ENCODE results near the gene CXCL10.

CXCL10 gene

DNA sequence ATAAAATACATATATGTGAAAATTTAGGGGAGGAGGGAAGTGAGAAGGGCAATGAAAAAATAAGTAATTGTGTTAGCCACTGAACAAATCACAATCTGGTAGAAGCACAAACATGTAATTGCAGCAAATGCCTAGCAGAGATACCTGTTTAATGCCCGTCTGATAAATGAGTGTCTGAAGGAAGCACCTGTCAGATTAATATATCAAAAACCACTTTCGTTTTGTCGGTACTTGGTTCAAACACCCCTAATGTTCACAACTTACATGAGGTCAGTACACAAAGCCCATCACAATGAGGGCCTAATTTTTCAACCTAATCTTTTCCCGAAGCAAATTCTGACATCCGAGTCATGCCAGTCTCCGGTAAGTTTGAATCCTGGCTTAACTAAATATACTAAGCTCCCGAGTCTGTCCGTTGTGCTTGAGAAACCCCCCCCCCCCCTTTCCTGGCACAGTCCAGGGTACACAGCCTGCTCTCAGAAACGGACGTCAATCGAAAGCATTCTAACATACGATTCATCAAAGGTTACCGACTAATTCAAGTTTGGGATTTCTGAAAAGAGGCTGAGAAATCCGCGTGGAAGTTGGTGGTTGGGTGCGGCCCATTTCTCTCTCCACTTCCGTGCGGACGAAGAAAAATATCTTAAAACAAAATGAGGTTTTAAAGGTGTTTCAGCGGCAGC is 33.3 kb downstream of the CXCL10 start:
- DNase-seq, result no peak

DNA sequence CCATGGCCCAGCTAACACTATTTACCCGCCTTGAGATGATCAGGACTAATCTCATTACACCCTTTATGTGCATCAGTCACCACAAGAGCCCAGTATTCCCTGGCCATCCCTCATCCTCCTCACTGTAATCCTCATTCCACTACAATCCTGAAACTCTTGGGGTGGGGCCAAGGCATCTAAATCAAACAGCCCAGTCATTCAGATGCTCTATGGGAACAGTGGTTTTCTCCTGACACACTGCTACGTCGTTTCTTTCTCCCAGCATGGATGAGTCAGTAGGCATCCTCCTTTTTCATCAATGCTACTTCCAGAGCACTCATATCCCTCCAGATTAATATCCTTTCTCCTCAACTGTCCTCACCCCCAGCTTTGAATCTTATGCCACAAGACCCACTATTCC is 38.2 kb downstream of the CXCL10 start:
- no peak for DNase-seq

DNA sequence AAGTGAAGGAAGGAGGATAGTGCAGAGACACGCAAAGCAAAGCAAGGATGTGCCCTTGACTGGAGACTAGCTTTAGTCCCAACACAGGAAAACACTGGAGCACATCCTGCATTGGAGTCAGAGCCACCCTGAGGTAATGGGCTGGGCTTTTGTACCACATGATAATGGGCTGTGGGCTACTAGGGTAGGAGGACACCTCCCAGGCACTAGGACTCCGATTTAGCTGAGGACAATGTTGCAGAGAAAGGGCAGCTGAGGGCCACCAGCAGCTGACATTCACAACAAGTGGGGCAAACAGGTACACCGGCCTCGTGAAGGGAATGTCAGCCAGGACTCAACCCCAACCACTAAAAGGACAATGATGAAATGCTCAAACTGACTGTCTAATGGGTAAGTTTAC is 42.7 kb downstream of the CXCL10 start:
- no peak for DNase-seq

DNA sequence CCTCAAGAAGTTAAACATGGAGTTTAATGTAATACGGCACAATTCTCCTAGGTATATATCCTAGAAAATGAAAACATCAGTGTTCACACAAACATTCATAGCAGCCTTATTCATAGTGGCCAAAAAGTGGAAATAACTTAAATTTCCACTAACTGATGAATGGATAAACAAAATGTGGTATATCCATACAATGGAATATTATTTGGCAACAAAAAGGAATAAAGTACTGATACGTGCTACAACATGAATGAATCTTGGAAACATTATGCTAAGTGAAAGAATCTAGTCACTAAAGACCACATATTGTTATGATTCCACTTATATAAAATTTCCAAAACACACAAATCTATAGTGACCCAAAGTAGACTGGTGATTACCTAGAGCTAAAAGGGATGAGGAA is 47.1 kb downstream of the CXCL10 start:
- no peak for DNase-seq

DNA sequence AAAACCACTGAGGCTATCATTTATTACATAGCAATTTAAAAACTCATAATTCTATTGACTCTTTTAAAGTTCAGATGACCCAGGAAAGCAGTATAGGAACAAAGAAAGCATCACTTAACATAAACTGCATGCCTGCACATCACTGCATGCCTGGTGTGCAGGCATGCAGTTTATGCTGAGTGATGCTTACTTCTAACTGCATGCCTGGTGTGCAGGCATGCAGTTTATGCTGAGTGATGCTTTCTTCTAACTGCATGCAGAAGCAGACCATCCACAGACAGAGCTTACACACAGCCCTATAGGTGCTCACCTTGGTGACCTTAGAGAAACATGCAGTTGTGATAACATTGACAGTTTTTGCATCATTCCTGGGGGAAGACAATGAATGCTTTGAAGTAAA is 49.5 kb downstream of the CXCL10 start:
- no peak for DNase-seq

Measured in NCI-H1694 treated with DMSO at 0.1 percent for 48 hours (cell line).